HG03521 (cell line): ENCODE results near the gene ISOC1.

Experiments
- ATAC-seq: cut with Tn5 transposase; IDR thresholded peaks from one replicate; pipeline ENCODE4 v1.9.1; 2021; ENCODE audit warnings: mild to moderate bottlenecking, moderate library complexity; ENCODE audit not compliant: unreplicated experiment

ISOC1 gene

DNA sequence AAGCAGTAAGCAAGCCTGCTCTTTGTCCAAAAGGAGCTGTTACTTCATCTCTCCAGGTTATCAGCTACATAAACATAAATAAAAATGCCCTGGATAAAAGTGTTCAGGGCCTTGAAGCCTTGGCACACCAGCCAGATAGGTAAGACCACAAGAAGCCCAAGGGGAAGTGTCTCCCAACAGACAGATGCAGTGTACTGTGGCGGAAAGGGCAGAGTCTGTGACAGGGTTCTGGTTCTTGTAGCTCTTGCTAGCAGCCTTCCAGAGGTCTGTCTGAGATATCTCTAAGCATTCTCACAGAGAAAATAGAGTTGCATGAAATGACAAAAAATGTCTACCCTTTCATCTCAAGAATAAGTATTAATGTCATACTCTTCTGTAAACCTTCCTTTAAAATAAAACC lies 30.1 kb downstream of the ISOC1 start:
- no peak for ATAC-seq

DNA sequence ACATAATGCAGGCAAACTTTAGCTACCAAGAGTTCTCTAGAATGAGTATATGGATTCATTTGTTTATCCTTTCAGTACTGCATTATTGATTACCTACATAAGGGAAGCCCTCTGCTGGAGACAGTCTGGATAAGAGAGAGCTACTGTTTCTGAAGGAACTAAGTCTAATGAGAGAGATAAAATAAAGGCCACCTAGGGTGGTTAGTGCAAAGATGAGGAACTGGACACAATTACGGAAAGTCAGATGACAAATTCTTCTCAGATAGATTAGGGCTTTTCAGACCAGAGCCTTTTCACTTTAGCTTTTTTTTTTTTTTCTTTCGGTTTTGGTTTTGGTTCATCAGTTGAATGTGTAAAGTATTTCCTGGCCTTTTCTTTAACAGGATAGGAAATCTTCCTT lies 31.3 kb downstream of the ISOC1 start:
- ATAC-seq = peak; percentile 68

DNA sequence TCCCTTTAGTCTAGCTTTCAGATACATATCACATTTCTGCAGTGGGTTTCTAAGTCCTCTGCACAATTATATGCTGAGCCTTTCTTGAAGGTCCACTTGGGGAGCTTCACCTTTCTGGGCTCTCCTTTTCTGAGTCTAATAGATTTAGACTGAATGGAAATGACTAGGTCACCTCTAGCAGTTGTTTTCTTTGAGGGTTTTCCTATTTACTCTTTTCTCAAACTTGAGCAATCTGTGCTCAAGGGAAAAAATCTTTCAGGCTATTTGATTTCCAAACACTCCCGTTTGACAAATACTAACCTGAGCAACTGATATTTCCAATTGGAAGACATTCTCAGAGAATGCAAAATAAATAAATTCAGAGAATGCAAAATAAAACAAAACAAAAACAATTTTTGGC lies 39.0 kb downstream of the ISOC1 start:
- ATAC-seq = no peak

DNA sequence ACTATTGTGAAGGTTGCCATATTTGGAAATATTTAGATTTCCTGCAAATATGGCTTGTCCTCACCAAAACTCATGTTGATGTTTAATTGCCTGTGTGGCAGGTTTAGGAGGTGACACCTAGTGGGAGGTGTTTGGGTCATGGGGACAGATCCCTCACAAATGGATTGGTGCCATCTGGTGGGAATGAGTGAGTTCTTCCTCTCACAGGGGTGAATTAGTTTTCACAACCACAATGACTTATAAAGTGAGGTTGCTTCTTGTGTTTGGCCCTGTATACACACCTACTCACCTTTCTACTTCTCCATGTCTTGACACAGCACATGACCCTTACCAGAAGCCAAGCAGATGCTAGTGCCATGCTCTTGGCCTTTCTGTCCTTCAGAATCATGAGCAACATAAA lies 41.1 kb downstream of the ISOC1 start:
- ATAC-seq = no peak

DNA sequence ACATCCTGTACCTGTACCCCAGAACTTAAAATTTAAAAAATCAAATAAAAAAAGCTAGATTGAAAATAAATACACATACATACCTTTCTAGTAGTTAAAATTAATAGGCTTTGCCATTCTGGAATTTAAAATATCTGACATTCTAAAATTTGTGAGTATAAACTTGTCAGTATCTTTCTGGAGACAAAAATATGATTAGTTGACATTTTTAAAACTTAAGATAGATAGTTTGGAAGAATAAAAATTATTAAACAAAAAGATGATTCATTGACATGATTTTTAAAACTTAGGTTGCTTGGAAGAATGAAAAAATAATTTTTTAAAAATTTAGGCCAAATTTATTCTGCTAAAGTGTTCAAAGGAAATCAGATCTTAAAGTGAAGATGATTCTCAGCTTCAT lies 43.1 kb downstream of the ISOC1 start:
- no peak for ATAC-seq

DNA sequence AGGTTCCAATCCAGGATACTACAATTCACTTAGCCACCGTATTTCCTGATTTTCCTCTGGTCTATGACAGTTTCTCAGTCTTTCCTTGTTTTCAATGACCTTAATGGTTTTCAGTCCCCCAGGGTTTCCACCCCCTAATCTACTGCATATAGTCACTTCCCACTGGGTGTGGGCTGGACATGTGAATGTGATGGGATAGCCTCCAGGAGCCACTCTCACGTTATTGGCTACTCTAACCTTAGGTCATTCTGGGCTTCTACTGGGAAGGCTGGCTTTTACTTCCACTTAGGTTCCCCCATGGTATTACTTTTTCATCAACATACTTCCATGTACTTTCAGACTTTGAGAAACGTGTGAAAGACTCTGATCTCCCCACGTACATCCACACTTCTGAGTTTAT lies 46.5 kb downstream of the ISOC1 start:
- no peak for ATAC-seq

DNA sequence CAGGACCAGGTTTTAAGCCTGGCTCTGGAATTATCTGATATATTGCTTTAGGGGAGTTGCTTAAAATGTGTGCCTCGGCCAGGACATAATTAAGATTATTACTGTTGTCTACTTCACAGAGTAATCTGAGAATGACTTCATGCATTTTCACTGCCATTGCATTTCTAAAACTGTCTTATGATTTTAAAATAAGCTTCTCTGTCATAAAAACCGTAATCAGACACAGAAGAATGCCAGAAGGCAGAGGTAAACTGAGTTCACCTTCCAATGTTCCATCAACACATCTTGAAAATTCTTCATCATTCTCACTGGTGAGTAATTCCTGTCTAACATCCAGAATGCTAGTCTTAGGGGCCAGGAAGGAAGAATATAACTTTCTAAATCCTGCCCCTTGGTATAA lies 47.1 kb downstream of the ISOC1 start:
- ATAC-seq = no peak

DNA sequence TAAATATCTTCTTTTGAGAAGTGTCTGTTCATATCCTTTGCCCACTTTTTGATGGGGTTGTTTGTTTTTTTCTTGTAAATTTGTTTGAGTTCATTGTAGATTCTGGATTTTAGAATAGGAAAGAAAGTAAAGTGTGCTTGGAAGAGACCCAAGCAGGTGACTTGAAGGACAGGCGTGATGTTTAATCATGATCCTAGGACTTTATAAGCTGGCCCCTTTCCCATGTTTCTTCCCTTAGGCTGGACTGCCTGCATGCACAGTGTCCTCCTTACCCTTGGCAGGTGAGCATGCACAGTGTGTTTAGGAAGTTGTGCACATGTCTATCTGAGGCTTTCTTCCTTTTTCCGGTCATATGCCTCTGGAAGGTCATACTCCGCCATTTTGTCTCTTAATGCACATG lies 61.3 kb downstream of the ISOC1 start:
- ATAC-seq = no peak

DNA sequence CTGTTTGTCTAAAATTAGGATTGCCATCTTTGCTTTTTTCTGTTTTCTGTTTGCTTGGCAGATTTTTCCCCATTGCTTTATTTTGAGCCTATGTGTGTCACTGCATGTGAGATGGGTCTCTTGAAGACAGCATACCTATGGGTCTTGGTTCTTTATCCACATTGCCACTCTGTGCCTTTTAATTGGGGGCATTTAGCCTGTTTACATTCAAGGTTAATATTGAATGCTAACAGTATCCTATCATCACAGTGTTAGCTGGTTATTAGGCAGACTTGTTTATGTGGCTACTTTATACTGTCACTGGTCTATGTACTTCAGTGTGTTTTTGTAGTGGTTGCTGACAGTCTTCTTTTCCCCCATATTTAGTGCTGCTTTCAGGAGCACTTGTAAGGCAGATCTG lies 67.3 kb downstream of the ISOC1 start:
- ATAC-seq = no peak
